ENCODE measurements around the gene PSMA8.
"Not testable (repeated sequence)": the region's sequence is repeated elsewhere in the genome, so short reads cannot be mapped to it uniquely, and the experiment has no call there.

The PSMA8 gene

DNA sequence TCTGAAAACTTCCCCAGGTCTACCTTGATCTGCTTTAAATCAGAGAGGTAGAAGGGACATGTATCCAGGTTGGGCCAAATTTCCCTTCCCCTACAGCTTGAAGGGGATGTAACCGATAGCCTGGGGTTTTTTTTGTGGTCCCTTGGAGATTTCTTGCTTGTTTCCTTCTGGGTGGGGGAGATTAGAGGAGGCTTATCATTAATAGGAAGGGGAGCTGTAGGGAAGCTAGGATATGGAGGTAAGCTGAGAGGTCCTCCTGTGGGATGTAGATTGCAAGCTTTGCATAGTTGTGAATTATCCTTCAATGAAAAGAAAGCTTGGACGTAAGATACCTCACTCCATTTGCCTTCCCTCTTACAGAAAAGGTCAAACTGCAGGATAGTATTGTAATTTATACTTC is 103.7 kb downstream of the PSMA8 start:
- not testable (repeated sequence) for DNase-seq (ENCODE audit: low read depth)

DNA sequence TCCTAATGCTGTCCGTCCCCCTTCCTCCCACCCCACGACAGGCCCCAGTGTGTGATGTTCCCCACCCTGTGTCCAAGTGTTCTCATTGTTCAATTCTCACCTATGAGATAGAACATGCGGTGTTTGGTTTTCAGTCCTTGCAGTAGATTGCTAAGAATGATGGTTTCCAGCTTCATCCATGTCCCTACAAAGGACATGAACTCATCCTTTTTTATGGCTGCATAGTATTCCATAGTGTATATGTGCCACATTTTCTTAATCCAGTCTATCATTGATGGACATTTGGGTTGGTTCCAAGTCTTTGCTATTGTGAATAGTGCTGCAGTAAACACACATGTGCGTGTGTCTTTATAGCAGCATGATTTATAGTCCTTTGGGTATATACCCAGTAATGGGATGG is 105.0 kb downstream of the PSMA8 start:
- not testable (repeated sequence) for DNase-seq (ENCODE audit: low read depth)

DNA sequence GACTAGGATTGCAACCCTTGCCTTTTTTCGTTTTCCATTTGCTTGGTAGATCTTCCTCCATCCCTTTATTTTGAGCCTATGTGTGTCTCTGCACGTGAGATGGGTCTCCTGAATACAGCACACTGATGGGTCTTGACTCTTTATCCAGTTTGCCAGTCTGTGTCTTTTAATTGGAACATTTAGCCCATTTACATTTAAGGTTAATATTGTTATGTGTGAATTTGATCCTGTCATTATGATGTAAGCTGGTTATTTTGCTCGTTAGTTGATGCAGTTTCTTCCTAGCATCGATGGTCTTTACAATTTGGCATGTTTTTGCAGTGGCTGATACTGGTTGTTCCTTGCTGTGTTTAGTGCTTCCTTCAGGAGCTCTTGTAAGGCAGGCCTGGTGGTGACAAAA is 108.7 kb downstream of the PSMA8 start:
- DNase-seq (ENCODE audit: low read depth) = not testable (repeated sequence)

Measured in stimulated activated CD8-positive, alpha-beta memory T cell treated with anti-CD3 and anti-CD28 coated beads, Interleukin-12 subunit alpha, Interleukin-12 subunit beta, amount 100 ng/mL, for 1 hour (primary cell).